ENCODE results near the gene MED13. TPM values are rescaled to one million over a fixed set of nuclear protein-coding genes. Genes with fewer than 3 reads are reported as not detected.

Gene MED13
- polyA plus RNA-seq, 1 of the 3 experiments (the other 2 are of a cell fraction), result 6.3 TPM

DNA sequence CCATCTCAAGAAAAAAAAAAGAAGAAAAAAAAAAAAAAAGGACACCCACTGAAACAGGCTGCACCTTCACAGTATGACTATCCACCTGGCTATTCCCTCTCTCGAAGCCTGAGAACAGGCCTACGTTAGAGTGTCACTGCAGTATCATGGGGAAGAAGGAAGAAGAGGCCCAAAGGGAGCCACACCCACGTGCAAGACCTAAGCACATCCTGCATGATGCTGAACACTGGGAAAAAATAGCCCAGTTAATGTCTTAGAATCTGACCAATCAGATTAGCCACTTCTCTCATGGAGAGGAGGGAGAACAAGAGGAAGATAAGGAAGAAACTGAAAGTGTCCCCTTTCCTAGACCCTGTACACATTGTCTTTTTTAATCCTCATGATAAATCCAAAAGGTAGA is 19.5 kb upstream of the MED13 start:
- H3K4me1 ChIP-seq (ENCODE audit: control insufficient read depth in 1 of 2, insufficient read depth in 2 of 2, low read depth in 1 of 2, low read length in 1 of 2), result no peaks in the 10 kb centered on the region
- WGBS (ENCODE audit: low lambda C conversion rate), result 74% methylated on average over 3 of the region's 3 CpGs
- TF ChIP-seq RFX5 (IDR thresholded peaks at IDR 0.05; ENCODE audit: low read length), result no peak
- no peak overlapping the region for H2AFZ ChIP-seq (ENCODE audit: low read depth)
- H3K9ac ChIP-seq, result no peak overlapping the region
- no peak for DNase-seq
- H3K27ac ChIP-seq (ENCODE audit: low read depth in 2 of 2, low read length in 1 of 2), result no peak overlapping the region
- POLR2A ChIA-PET, result no interaction called here
- CTCF ChIA-PET, result no interaction called here
- no peaks in the 10 kb centered on the region for H3F3A ChIP-seq (replicated peaks; ENCODE audit: insufficient read depth)
- H3K4me2 ChIP-seq, result no peak overlapping the region
- no peaks in the 10 kb centered on the region for H4K20me1 ChIP-seq (ENCODE audit: insufficient read depth)
- H3K9me2 ChIP-seq, result no peaks in the 10 kb centered on the region
- no peak overlapping the region for H3K4me3 ChIP-seq (ENCODE audit: low read depth in 2 of 2, low read length in 1 of 2)
- no peaks in the 10 kb centered on the region for H3K9me3 ChIP-seq
- no peaks in the 10 kb centered on the region for H3K79me2 ChIP-seq (ENCODE audit: insufficient read depth)
- H3K27me3 ChIP-seq (ENCODE audit: insufficient read depth), result no peaks in the 10 kb centered on the region
- H3K36me3 ChIP-seq (replicated peaks in 1 of 2; ENCODE audit: control insufficient read depth in 1 of 2, insufficient read depth in 2 of 2, low read length in 1 of 2), result no peaks in the 10 kb centered on the region

- TF ChIP-seq TAF1 (IDR thresholded peaks at IDR 0.05; ENCODE audit: borderline replicate concordance, low read depth, low read length) (no peak), JUND (IDR thresholded peaks at IDR 0.05) (no peak), PBX3 (IDR thresholded peaks at IDR 0.05) (no peak), REST (IDR thresholded peaks at IDR 0.05; ENCODE audit: low read depth, low read length) (no peak), ELF1 (IDR thresholded peaks at IDR 0.05) (no peak)
- Histone ChIP-seq H3K9me2 (no peaks in the 10 kb centered on the region), H3F3A (replicated peaks; ENCODE audit: insufficient read depth) (no peaks in the 10 kb centered on the region), H3K4me2 (no peak overlapping the region), H3K4me3 (ENCODE audit: low read depth in 2 of 2, low read length in 1 of 2) (no peak overlapping the region), H3K27me3 (ENCODE audit: insufficient read depth) (no peaks in the 10 kb centered on the region; the same call in 1 of the 2 replicates), H3K9ac (no peak overlapping the region), H3K27ac (ENCODE audit: low read depth in 2 of 2, low read length in 1 of 2) (no peak overlapping the region), H2AFZ (ENCODE audit: low read depth) (no peak overlapping the region), H4K20me1 (ENCODE audit: insufficient read depth) (no peaks in the 10 kb centered on the region), H3K79me2 (ENCODE audit: insufficient read depth) (no peaks in the 10 kb centered on the region), H3K4me1 (ENCODE audit: control insufficient read depth in 1 of 2, insufficient read depth in 2 of 2, low read depth in 1 of 2, low read length in 1 of 2) (no peaks in the 10 kb centered on the region), H3K36me3 (replicated peaks in 1 of 2; ENCODE audit: control insufficient read depth in 1 of 2, insufficient read depth in 2 of 2, low read length in 1 of 2) (no peaks in the 10 kb centered on the region), H3K9me3 (no peaks in the 10 kb centered on the region)
- ChIA-PET POLR2A (no interaction called here), CTCF (no interaction called here)
- WGBS (ENCODE audit: low lambda C conversion rate), result 93% methylated on average over 3 of the region's 3 CpGs
- DNase-seq, result no peak
Measured at GRCh38 chr17:62083651-62084050, 18.6 kb upstream of the MED13 start.

- peaks cover 8% of the 10 kb centered on the region; the same call in 1 of the 2 replicates for H3K27me3 ChIP-seq (ENCODE audit: insufficient read depth)
- no peak overlapping the region for H2AFZ ChIP-seq (ENCODE audit: low read depth)
- no peaks in the 10 kb centered on the region for H3K79me2 ChIP-seq (ENCODE audit: insufficient read depth)
- H3K9me3 ChIP-seq, result no peaks in the 10 kb centered on the region
- POLR2A ChIA-PET, result no interaction called here
- H3K9me2 ChIP-seq, result no peaks in the 10 kb centered on the region
- H3K4me2 ChIP-seq, result no peak overlapping the region
- H3K4me1 ChIP-seq (ENCODE audit: control insufficient read depth in 1 of 2, insufficient read depth in 2 of 2, low read depth in 1 of 2, low read length in 1 of 2), result no peaks in the 10 kb centered on the region
- no peaks in the 10 kb centered on the region for H3K36me3 ChIP-seq (replicated peaks in 1 of 2; ENCODE audit: control insufficient read depth in 1 of 2, insufficient read depth in 2 of 2, low read length in 1 of 2)
- H3K27ac ChIP-seq (ENCODE audit: low read depth in 2 of 2, low read length in 1 of 2), result no peak overlapping the region
- H3K4me3 ChIP-seq (ENCODE audit: low read depth in 2 of 2, low read length in 1 of 2), result no peak overlapping the region
- no peak overlapping the region for H3K9ac ChIP-seq
- DNase-seq, result no peak
- TF ChIP-seq GABPA (IDR thresholded peaks at IDR 0.05; ENCODE audit: low read depth) (no peak), RFX5 (IDR thresholded peaks at IDR 0.05; ENCODE audit: low read length) (peak; percentile 61)
- H4K20me1 ChIP-seq (ENCODE audit: insufficient read depth), result no peaks in the 10 kb centered on the region
- H3F3A ChIP-seq (replicated peaks; ENCODE audit: insufficient read depth), result no peaks in the 10 kb centered on the region
- 80% methylated on average over 4 of the region's 4 CpGs for WGBS (ENCODE audit: low lambda C conversion rate)
- CTCF ChIA-PET, result no interaction called here
Measured at GRCh38 chr17:62080647-62081046, 15.6 kb upstream of the MED13 start.

Data from SK-N-SH (cell line).